DOHH2 (cell line): ENCODE results near the gene MUSTN1.

ENCODE experiments used
- EZH2phosphoT487 ChIP-seq: fragments of 200-600 bp; sonication (generic); IDR thresholded peaks from 2 replicates; pipeline ENCODE4 v1.6.1; 2017; ENCODE audit warnings: borderline replicate concordance, mild to moderate bottlenecking, antibody characterized with exemption, low read length, moderate library complexity, mixed read lengths
- TF ChIP-seq, protein P1 (sequence below): fragments of 200-600 bp; sonication (generic); IDR thresholded peaks from one replicate; pipeline ENCODE4 v1.5.1; 2014; ENCODE audit warnings: antibody characterized with exemption, mild to moderate bottlenecking, low read depth, low read length; ENCODE audit not compliant: poor library complexity, severe bottlenecking

DNA sequence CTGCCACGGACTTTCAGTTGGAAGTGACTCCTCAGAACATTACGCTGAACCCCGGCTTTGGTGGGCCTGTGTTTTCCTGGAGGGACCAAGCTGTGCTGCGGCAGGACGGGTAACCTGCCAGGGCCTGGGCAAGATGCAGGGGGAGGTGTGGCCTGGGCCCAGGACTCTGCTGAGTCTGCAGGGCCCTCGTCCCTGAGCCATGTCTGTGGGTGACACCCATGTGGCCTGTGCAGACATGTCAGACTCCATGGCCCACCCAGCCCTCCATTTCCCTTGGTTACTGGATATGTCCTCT lies 45.1 kb downstream of the MUSTN1 start:
- TF ChIP-seq, protein P1, sequence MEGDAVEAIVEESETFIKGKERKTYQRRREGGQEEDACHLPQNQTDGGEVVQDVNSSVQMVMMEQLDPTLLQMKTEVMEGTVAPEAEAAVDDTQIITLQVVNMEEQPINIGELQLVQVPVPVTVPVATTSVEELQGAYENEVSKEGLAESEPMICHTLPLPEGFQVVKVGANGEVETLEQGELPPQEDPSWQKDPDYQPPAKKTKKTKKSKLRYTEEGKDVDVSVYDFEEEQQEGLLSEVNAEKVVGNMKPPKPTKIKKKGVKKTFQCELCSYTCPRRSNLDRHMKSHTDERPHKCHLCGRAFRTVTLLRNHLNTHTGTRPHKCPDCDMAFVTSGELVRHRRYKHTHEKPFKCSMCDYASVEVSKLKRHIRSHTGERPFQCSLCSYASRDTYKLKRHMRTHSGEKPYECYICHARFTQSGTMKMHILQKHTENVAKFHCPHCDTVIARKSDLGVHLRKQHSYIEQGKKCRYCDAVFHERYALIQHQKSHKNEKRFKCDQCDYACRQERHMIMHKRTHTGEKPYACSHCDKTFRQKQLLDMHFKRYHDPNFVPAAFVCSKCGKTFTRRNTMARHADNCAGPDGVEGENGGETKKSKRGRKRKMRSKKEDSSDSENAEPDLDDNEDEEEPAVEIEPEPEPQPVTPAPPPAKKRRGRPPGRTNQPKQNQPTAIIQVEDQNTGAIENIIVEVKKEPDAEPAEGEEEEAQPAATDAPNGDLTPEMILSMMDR: no peak
- no peak for TF ChIP-seq EZH2phosphoT487
